IMR-90 (cell line): ENCODE measurements around the gene RUNDC3A. TPM values are rescaled to one million over a fixed set of nuclear protein-coding genes. Genes with fewer than 3 reads are reported as not detected.

Experiments
- ATAC-seq: fragments of 200-7000 bp; cut with Tn5 transposase; 2 replicates; pipeline ENCODE4 v1.9.1; 2020; ENCODE audit warnings: low read depth, mild to moderate bottlenecking, moderate library complexity
- BruUV-seq: library from RNA; stranded (reverse); fragments of 400-500 nt; replicated peaks from 2 replicates; lab custom pipeline; 2021; lab: Mats Ljungman, UMichigan
- CTCF ChIA-PET: fragments of 300-600 bp; formaldehyde crosslinking; extraction: SDS; loops from one replicate; lab custom pipeline; 2021; ENCODE audit warnings: antibody characterized with exemption; lab: Yijun Ruan, JAX
- POLR2A ChIA-PET: fragments of 300-600 bp; sonication (Branson Sonifier 250); formaldehyde crosslinking; loops from one replicate; lab custom pipeline; 2022; ENCODE audit warnings: antibody characterized with exemption; ENCODE audit not compliant: unreplicated experiment; lab: Charles Lee
- DNase-seq: peaks from one replicate; pipeline ENCODE4 v3.0.0; 2013
- H2AFZ ChIP-seq: replicated peaks from 2 replicates; pipeline ENCODE3; 2013; ENCODE audit warnings: low read length, mild to moderate bottlenecking; ENCODE audit not compliant: poor library complexity
- H2AK5ac ChIP-seq: 2 replicates; pipeline ENCODE4 v1.6.1; 2013; ENCODE audit warnings: low read depth, low read length, inconsistent platforms
- H2AK9ac ChIP-seq: replicated peaks from 2 replicates; pipeline ENCODE3; 2013; ENCODE audit warnings: mild to moderate bottlenecking, low read depth, low read length, moderate library complexity; ENCODE audit not compliant: poor library complexity
- H2BK120ac ChIP-seq: 2 replicates; pipeline ENCODE4 v1.6.1; 2013; ENCODE audit warnings: low read depth, low read length, inconsistent platforms
- H2BK15ac ChIP-seq: 3 replicates; pipeline ENCODE4 v1.6.1; 2013; ENCODE audit warnings: low read depth, low read length, inconsistent platforms
- H2BK20ac ChIP-seq: 2 replicates; pipeline ENCODE4 v1.6.1; 2013; ENCODE audit warnings: low read depth, mild to moderate bottlenecking, inconsistent platforms, low read length, moderate library complexity
- H2BK5ac ChIP-seq: 2 replicates; pipeline ENCODE4 v1.6.1; 2013; ENCODE audit warnings: mild to moderate bottlenecking, low read depth, low read length, inconsistent platforms; ENCODE audit not compliant: poor library complexity, severe bottlenecking
- H3K14ac ChIP-seq: replicated peaks from 2 replicates; pipeline ENCODE4 v1.6.1; 2013; ENCODE audit warnings: low read depth, low read length, inconsistent platforms
- H3K18ac ChIP-seq: 2 replicates; pipeline ENCODE4 v1.6.1; 2013; ENCODE audit warnings: low read depth, low read length, control low read depth
- H3K23ac ChIP-seq: 2 replicates; pipeline ENCODE4 v1.6.1; 2013; ENCODE audit warnings: low read depth, low read length, inconsistent platforms
- H3K27ac ChIP-seq: 2 replicates; pipeline ENCODE4 v1.5.1; 2013; ENCODE audit warnings: mild to moderate bottlenecking, control low read depth, low read length; ENCODE audit not compliant: insufficient read depth
- H3K27me3 ChIP-seq: 2 replicates; pipeline ENCODE4 v1.6.1; 2013; ENCODE audit warnings: low read length; ENCODE audit not compliant: control insufficient read depth, insufficient read depth
- H3K36me3 ChIP-seq: 2 replicates; pipeline ENCODE4 v1.6.1; 2013; ENCODE audit warnings: low read length, mixed read lengths; ENCODE audit not compliant: control insufficient read depth, insufficient read depth
- H3K4ac ChIP-seq: 2 replicates; pipeline ENCODE4 v1.6.1; 2013; ENCODE audit warnings: low read depth, low read length, inconsistent platforms
- H3K4me1 ChIP-seq: 2 replicates; pipeline ENCODE4 v1.6.1; 2013; ENCODE audit warnings: low read length, mixed read lengths; ENCODE audit not compliant: control insufficient read depth, insufficient read depth
- H3K4me2 ChIP-seq: 2 replicates; pipeline ENCODE4 v1.6.1; 2013; ENCODE audit warnings: low read depth, mild to moderate bottlenecking, control low read depth, low read length, moderate library complexity
- H3K4me3 ChIP-seq: 2 replicates; pipeline ENCODE4 v1.5.1; 2013; ENCODE audit warnings: low read depth, mild to moderate bottlenecking, control low read depth, low read length, moderate library complexity; ENCODE audit not compliant: insufficient read depth
- H3K56ac ChIP-seq: 2 replicates; pipeline ENCODE4 v1.6.1; 2013; ENCODE audit warnings: low read length, inconsistent platforms; ENCODE audit not compliant: insufficient read depth; ENCODE audit errors: extremely low read depth
- H3K79me1 ChIP-seq, 2 experiments: 2 replicates each; pipeline ENCODE4 v1.6.1; 2013; ENCODE audit warnings: low read length in 2 of 2, inconsistent platforms in 1 of 2, low read depth in 1 of 2
- H3K9ac ChIP-seq: 2 replicates; pipeline ENCODE4 v1.6.1; 2013; ENCODE audit warnings: low read depth, low read length, control low read depth
- H3K9me1 ChIP-seq: 2 replicates; pipeline ENCODE4 v1.6.1; 2013; ENCODE audit warnings: low read length, inconsistent platforms; ENCODE audit not compliant: insufficient read depth
- H3K9me3 ChIP-seq: 2 replicates; pipeline ENCODE4 v1.6.1; 2013; ENCODE audit warnings: low read length; ENCODE audit not compliant: control insufficient read depth, insufficient read depth
- H4K20me1 ChIP-seq: 2 replicates; pipeline ENCODE4 v1.6.1; 2013; ENCODE audit warnings: low read length, inconsistent platforms; ENCODE audit not compliant: insufficient read depth
- H4K5ac ChIP-seq: 2 replicates; pipeline ENCODE4 v1.6.1; 2013; ENCODE audit warnings: mild to moderate bottlenecking, low read depth, low read length, control low read depth
- H4K8ac ChIP-seq, 2 experiments: 2 replicates each; pipeline ENCODE4 v1.6.1; 2013; ENCODE audit warnings: low read depth in 2 of 2, low read length in 2 of 2, control low read depth in 1 of 2, inconsistent platforms in 1 of 2
- H4K91ac ChIP-seq: 2 replicates; pipeline ENCODE4 v1.6.1; 2013; ENCODE audit warnings: low read depth, low read length, inconsistent platforms; ENCODE audit not compliant: insufficient read depth
- BHLHE40 ChIP-seq: fragments of 150-350 bp; IDR thresholded peaks from 2 replicates; pipeline ENCODE4 v1.6.1; 2016; ENCODE audit warnings: mild to moderate bottlenecking, low read depth, low read length
- CHD1 ChIP-seq: IDR thresholded peaks from 2 replicates; pipeline ENCODE4 v1.6.1; 2012; ENCODE audit warnings: low read depth, low read length, improper control_type of control experiment
- MAZ ChIP-seq: IDR thresholded peaks from 2 replicates; pipeline ENCODE4 v1.6.1; 2012; ENCODE audit warnings: low read depth, mild to moderate bottlenecking, low read length, improper control_type of control experiment, moderate library complexity, borderline replicate concordance
- POLR2A ChIP-seq: IDR thresholded peaks from 2 replicates; pipeline ENCODE4 v1.6.1; 2012; ENCODE audit warnings: mild to moderate bottlenecking, low read depth, low read length
- RFX5 ChIP-seq: IDR thresholded peaks from 2 replicates; pipeline ENCODE4 v1.8.0; 2012; ENCODE audit warnings: low read depth, mild to moderate bottlenecking, low read length, moderate library complexity
- WGBS, 2 experiments: methylation state at CpG; one replicate each; pipeline versions ENCODE4 v1.1.5 to v1.1.7; 2013; ENCODE audit warnings: missing lambda C conversion rate in 2 of 2; ENCODE audit not compliant: insufficient read length in 1 of 2; ENCODE audit errors: extremely low coverage in 2 of 2; 5-methylcytosine and 5-hydroxymethylcytosine counted together
- dilution Hi-C: fragments of 300-500 bp; cut with HindIII; formaldehyde crosslinking; loops from one replicate; pipeline ENCODE4 v1.14.3; 2018; ENCODE audit warnings: low sequenced_read_pairs; ENCODE audit not compliant: unreplicated experiment
- in situ Hi-C: fragments of 300-500 bp; cut with MboI; formaldehyde crosslinking; loops from 3 replicates; pipeline ENCODE4 v1.14.3; 2019; ENCODE audit warnings: low sequenced_read_pairs, inconsistent platforms, mixed read lengths
- intact Hi-C: fragments of 100-400 bp; cut with micrococcal nuclease; formaldehyde crosslinking; loops from 2 replicates; pipeline ENCODE4 v1.10.0; 2022
- polyA plus RNA-seq, 3 experiments: library from polyadenylated mRNA; depleted of rRNA; stranded (reverse); fragments of >200 nt; gene quantifications; 2 replicates each; pipeline ENCODE4 v1.2.3, GENCODE V29; 2012; ENCODE audit warnings: low replicate concordance in 1 of 3
- total RNA-seq: library from RNA; depleted of rRNA; stranded (reverse); fragments of >200 nt; gene quantifications from 2 replicates; pipeline ENCODE4 v1.2.3, GENCODE V29; 2012
- TF ChIP-seq, protein P1 (sequence below): fragments of 150-350 bp; IDR thresholded peaks from 2 replicates; pipeline ENCODE4 v1.6.1; 2017; ENCODE audit warnings: mild to moderate bottlenecking, antibody characterized with exemption, low read length, low read depth
- TF ChIP-seq, protein P2 (sequence below): fragments of 150-350 bp; IDR thresholded peaks from 2 replicates; pipeline ENCODE4 v1.6.1; 2016; ENCODE audit warnings: low read depth, mild to moderate bottlenecking, low read length, moderate library complexity, borderline replicate concordance
- TF ChIP-seq, protein P3 (sequence below): conservative IDR thresholded peaks from 2 replicates; pipeline ENCODE4 v1.5.1; 2012; ENCODE audit warnings: mild to moderate bottlenecking, low read depth, low read length, improper control_type of control experiment

The RUNDC3A gene
- total and polyA plus RNA-seq, 2 of the 4 experiments (the other 2 are of a cell fraction) = under 0.01 to 0.34 TPM

DNA sequence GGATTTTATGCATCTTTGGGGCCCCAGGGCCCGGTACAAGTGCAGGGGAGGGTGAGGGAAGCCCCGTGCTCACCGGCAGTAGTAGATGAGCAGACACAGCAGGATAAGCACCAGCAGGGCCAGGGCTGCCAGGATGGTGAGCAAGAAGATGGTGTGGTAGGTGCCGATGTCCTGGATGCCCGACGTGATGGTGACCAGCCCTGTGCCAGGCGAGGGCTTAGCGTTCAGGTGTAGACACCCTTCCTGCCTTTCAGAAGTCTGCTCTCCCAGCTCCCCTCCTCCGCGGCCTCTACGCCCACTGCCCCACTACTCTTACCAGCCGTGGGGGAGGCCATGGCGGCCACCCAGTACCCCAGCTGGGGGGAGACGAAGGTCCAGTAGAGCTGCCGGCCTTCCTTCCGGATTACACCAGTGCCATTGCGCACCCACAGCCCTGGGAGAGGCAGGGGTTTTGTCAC, 47.3 kb downstream of the RUNDC3A start:
- intact Hi-C loops (no loop called here), in situ Hi-C loops (no loop called here), dilution Hi-C loops (no loop called here)
- Histone ChIP-seq H3K4me1 (peaks cover 3% of the 10 kb centered on the region), H2AFZ (no peak overlapping the region), H4K5ac (no peak overlapping the region), H3K27me3 (no peaks in the 10 kb centered on the region), H3K23ac (no peak overlapping the region), H3K9me3 (no peaks in the 10 kb centered on the region), H4K8ac (no peak overlapping the region), H3K18ac (no peak overlapping the region), H2BK15ac (no peak overlapping the region), H2AK5ac (no peak overlapping the region), H4K20me1 (peaks cover 11% of the 10 kb centered on the region), H3K79me1 (peaks cover 0 to 6% of the 10 kb centered on the region in 2 experiments; a peak in 1 of 4 replicates), H2BK20ac (no peak overlapping the region), H3K14ac (no peak overlapping the region), H2BK120ac (no peak overlapping the region), H3K9ac (no peak overlapping the region), H3K9me1 (no peaks in the 10 kb centered on the region; the same call in 1 of the 2 replicates), H3K4me2 (no peak overlapping the region), H2BK5ac (no peak overlapping the region), H4K91ac (no peak overlapping the region), H3K4me3 (no peak overlapping the region), H3K27ac (no peak overlapping the region), H2AK9ac (no peak overlapping the region), H3K4ac (no peak overlapping the region), H3K36me3 (peaks cover 36% of the 10 kb centered on the region), H3K56ac (no peak overlapping the region)
- CTCF ChIA-PET = no interaction called here
- TF ChIP-seq MAZ (no peak), BHLHE40 (no peak), CHD1 (no peak), RFX5 (no peak), POLR2A (no peak)
- TF ChIP-seq, protein P1, sequence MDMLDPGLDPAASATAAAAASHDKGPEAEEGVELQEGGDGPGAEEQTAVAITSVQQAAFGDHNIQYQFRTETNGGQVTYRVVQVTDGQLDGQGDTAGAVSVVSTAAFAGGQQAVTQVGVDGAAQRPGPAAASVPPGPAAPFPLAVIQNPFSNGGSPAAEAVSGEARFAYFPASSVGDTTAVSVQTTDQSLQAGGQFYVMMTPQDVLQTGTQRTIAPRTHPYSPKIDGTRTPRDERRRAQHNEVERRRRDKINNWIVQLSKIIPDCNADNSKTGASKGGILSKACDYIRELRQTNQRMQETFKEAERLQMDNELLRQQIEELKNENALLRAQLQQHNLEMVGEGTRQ = no peak
- TF ChIP-seq, protein P2, sequence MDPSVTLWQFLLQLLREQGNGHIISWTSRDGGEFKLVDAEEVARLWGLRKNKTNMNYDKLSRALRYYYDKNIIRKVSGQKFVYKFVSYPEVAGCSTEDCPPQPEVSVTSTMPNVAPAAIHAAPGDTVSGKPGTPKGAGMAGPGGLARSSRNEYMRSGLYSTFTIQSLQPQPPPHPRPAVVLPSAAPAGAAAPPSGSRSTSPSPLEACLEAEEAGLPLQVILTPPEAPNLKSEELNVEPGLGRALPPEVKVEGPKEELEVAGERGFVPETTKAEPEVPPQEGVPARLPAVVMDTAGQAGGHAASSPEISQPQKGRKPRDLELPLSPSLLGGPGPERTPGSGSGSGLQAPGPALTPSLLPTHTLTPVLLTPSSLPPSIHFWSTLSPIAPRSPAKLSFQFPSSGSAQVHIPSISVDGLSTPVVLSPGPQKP = no peak
- TF ChIP-seq, protein P3, sequence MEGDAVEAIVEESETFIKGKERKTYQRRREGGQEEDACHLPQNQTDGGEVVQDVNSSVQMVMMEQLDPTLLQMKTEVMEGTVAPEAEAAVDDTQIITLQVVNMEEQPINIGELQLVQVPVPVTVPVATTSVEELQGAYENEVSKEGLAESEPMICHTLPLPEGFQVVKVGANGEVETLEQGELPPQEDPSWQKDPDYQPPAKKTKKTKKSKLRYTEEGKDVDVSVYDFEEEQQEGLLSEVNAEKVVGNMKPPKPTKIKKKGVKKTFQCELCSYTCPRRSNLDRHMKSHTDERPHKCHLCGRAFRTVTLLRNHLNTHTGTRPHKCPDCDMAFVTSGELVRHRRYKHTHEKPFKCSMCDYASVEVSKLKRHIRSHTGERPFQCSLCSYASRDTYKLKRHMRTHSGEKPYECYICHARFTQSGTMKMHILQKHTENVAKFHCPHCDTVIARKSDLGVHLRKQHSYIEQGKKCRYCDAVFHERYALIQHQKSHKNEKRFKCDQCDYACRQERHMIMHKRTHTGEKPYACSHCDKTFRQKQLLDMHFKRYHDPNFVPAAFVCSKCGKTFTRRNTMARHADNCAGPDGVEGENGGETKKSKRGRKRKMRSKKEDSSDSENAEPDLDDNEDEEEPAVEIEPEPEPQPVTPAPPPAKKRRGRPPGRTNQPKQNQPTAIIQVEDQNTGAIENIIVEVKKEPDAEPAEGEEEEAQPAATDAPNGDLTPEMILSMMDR = no peak
- BruUV-seq = no TSS peak
- ATAC-seq (no peak), DNase-seq (no peak)
- WGBS, 2 experiments = 88% methylated on average over 4 of the region's 17 CpGs; no CpG with 5 or more reads in 1 of the 2 experiments
- POLR2A ChIA-PET = no interaction called here
